ENCODE results near the gene GPRIN2.
"Not testable (repeated sequence)": the region's sequence is repeated elsewhere in the genome, so short reads cannot be mapped to it uniquely, and the experiment has no call there.

DNA sequence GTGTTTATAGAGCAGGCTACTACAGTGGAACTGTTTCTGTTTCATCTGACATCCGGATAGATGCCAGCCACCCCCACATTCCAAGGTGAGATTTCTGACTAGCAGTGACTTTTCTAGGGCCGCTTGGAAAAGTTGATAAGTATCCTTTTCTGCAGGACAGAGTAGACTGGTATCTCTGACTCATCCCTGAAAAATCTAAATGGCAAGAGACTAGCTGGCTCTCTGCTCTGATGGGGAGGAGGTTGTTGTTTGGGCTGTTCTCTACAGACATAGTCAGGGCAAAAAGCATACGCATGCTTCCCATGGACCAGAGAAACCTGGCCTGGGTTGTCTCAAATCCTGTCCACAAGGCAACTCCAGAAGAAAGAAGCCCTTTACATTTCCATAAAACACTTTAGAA is 33.1 kb upstream of the GPRIN2 start:
- TF ChIP-seq, protein P1, sequence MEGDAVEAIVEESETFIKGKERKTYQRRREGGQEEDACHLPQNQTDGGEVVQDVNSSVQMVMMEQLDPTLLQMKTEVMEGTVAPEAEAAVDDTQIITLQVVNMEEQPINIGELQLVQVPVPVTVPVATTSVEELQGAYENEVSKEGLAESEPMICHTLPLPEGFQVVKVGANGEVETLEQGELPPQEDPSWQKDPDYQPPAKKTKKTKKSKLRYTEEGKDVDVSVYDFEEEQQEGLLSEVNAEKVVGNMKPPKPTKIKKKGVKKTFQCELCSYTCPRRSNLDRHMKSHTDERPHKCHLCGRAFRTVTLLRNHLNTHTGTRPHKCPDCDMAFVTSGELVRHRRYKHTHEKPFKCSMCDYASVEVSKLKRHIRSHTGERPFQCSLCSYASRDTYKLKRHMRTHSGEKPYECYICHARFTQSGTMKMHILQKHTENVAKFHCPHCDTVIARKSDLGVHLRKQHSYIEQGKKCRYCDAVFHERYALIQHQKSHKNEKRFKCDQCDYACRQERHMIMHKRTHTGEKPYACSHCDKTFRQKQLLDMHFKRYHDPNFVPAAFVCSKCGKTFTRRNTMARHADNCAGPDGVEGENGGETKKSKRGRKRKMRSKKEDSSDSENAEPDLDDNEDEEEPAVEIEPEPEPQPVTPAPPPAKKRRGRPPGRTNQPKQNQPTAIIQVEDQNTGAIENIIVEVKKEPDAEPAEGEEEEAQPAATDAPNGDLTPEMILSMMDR (IDR thresholded peaks at IDR 0.05; ENCODE audit: poor library complexity, severe bottlenecking), result not testable (repeated sequence)
- TF ChIP-seq, protein P2, sequence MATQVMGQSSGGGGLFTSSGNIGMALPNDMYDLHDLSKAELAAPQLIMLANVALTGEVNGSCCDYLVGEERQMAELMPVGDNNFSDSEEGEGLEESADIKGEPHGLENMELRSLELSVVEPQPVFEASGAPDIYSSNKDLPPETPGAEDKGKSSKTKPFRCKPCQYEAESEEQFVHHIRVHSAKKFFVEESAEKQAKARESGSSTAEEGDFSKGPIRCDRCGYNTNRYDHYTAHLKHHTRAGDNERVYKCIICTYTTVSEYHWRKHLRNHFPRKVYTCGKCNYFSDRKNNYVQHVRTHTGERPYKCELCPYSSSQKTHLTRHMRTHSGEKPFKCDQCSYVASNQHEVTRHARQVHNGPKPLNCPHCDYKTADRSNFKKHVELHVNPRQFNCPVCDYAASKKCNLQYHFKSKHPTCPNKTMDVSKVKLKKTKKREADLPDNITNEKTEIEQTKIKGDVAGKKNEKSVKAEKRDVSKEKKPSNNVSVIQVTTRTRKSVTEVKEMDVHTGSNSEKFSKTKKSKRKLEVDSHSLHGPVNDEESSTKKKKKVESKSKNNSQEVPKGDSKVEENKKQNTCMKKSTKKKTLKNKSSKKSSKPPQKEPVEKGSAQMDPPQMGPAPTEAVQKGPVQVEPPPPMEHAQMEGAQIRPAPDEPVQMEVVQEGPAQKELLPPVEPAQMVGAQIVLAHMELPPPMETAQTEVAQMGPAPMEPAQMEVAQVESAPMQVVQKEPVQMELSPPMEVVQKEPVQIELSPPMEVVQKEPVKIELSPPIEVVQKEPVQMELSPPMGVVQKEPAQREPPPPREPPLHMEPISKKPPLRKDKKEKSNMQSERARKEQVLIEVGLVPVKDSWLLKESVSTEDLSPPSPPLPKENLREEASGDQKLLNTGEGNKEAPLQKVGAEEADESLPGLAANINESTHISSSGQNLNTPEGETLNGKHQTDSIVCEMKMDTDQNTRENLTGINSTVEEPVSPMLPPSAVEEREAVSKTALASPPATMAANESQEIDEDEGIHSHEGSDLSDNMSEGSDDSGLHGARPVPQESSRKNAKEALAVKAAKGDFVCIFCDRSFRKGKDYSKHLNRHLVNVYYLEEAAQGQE (IDR thresholded peaks at IDR 0.05; ENCODE audit: borderline replicate concordance), result not testable (repeated sequence)
- TF ChIP-seq TAF1 (IDR thresholded peaks at IDR 0.05; ENCODE audit: low read depth); POLR2AphosphoS5 (IDR thresholded peaks at IDR 0.05); RAD21 (conservative IDR thresholded peaks at IDR 0.05); EP300 (conservative IDR thresholded peaks at IDR 0.05; ENCODE audit: poor library complexity, severe bottlenecking); SMC3 (conservative IDR thresholded peaks at IDR 0.05; ENCODE audit: poor library complexity); EZH2 (IDR thresholded peaks at IDR 0.05; ENCODE audit: borderline replicate concordance, insufficient read depth, low read length, poor library complexity, severe bottlenecking): not testable (repeated sequence)

Data from neural cell (in vitro differentiated cells).